Right lobe of liver (tissue), 6 donors: Measurements from ENCODE around the gene PPIE. TPM values are rescaled to one million over a fixed set of nuclear protein-coding genes. Genes with fewer than 3 reads are reported as not detected.
"Not testable (repeated sequence)": the region's sequence is repeated elsewhere in the genome, so short reads cannot be mapped to it uniquely, and the experiment has no call there.

Experiments used
- ATAC-seq, 4 donors: fragments of 200-7000 bp; cut with Tn5 transposase; one replicate each; pipeline ENCODE4 v1.9.1; 2020; ENCODE audit warnings: mild to moderate bottlenecking in 4 of 4, moderate library complexity in 4 of 4
- DNase-seq, 3 donors: peaks; one replicate each; pipeline ENCODE4 v3.0.0-alpha.2; 2020
- H3K27ac ChIP-seq, 3 donors: fragments of 200-600 bp; one replicate each; pipeline ENCODE4 v1.8.0; 2022
- H3K27me3 ChIP-seq, 2 donors: fragments of 200-600 bp; one replicate each; pipeline ENCODE4 v1.8.0; 2022
- H3K36me3 ChIP-seq, 4 donors: fragments of 200-600 bp; sonication (generic) in 1 of 4; one replicate each; pipeline versions ENCODE4 v1.5.1 to v1.8.0; 2017 to 2022; ENCODE audit warnings: control low read depth in 1 of 4
- H3K4me1 ChIP-seq, 4 donors: fragments of 200-600 bp; sonication (generic) in 1 of 4; one replicate each; pipeline versions ENCODE4 v1.5.1 to v1.8.0; 2017 to 2022; ENCODE audit warnings: control low read depth in 1 of 4
- H3K4me3 ChIP-seq, 3 donors: fragments of 200-600 bp; one replicate each; pipeline ENCODE4 v1.8.0; 2022
- H3K9me3 ChIP-seq, 4 donors: fragments of 200-600 bp; sonication (generic) in 1 of 4; one replicate each; pipeline versions ENCODE4 v1.5.1 to v1.8.0; 2017 to 2022; ENCODE audit warnings: control low read depth in 1 of 4
- CTCF ChIP-seq, 4 donors: fragments of 200-600 bp in 3 of 4; fragments of 450-650 bp in 1 of 4; IDR thresholded peaks; one replicate each; pipeline versions ENCODE4 v1.5.1 to v1.8.0; 2016 to 2022; ENCODE audit warnings: antibody characterized with exemption in 4 of 4, mild to moderate bottlenecking in 2 of 4
- POLR2A ChIP-seq: fragments of 450-650 bp; IDR thresholded peaks from one replicate; pipeline ENCODE4 v1.6.1; 2017; ENCODE audit warnings: antibody characterized with exemption, mild to moderate bottlenecking
- WGBS: methylation state at CpG from one replicate; pipeline ENCODE4 v1.1.6; 2018; ENCODE audit warnings: low coverage, low lambda C conversion rate; ENCODE audit not compliant: insufficient coverage; ENCODE audit errors: missing lambda C conversion rate; 5-methylcytosine and 5-hydroxymethylcytosine counted together
- intact Hi-C, 2 donors: fragments of 100-400 bp; cut with DNase I; formaldehyde crosslinking; loops; one replicate each; pipeline versions ENCODE4 v1.11.2 to v1.14.1; 2022
- total RNA-seq, 6 experiments: library from RNA; depleted of rRNA in 2 of 6; stranded (reverse); fragments of >200 nt in 2 of 6; fragmentation: NEBNext Ultra II Directional in 3 of 6; extraction: Animal tissue kit (Norgen Biotek cat#: 25700) in 3 of 6; gene quantifications; one replicate each; pipeline versions ENCODE4 v1.1.0 to v1.2.4, GENCODE V29; 2016 to 2023
- donor health status: DM: no; HTN: yes; CAD: no.
- donor health status: DM: no; HTN: no; CAD: no.
- donor health status: DM: no; HTN: no; CAD: no.
- donor health status: DM: no; HTN: yes; CAD: no.
- donor health status: DM: no; HTN: yes; CAD: no.

PPIE gene
- total RNA-seq, 6 experiments from 2014 or later, result 16.2 to 24.9 (median 20.7) TPM

- 16% methylated on average over 15 of the region's 71 CpGs for WGBS
- H3K27me3 ChIP-seq, H3K27ac ChIP-seq, H3K9me3 ChIP-seq, intact Hi-C loops, H3K4me3 ChIP-seq, H3K36me3 ChIP-seq, H3K4me1 ChIP-seq: not testable (repeated sequence)
- ATAC-seq (peak; percentile 17 to 52 (median 28)), DNase-seq (peak in 1 of 3 donors; percentile 7)
These were observed 31.7 kb downstream of the PPIE start for GRCh38 chr1:39770100-39771021.

GRCh38 chr1:39771022-39771532 is 32.4 kb downstream of the PPIE start, which contains the start of gene OXCT2:
OXCT2 (minus strand) TSS chr1:39771348; CDS start chr1:39771255, 93 bp downstream.
- H3K9me3 ChIP-seq, intact Hi-C loops, H3K27ac ChIP-seq, DNase-seq, H3K36me3 ChIP-seq, H3K4me3 ChIP-seq, H3K4me1 ChIP-seq, H3K27me3 ChIP-seq: not testable (repeated sequence)
- peak; percentile 23 to 45 (median 27) for ATAC-seq
- no CpG with 5 or more reads among the region's 57 CpGs for WGBS

- ATAC-seq, DNase-seq, H3K27me3 ChIP-seq, H3K9me3 ChIP-seq, H3K4me3 ChIP-seq, intact Hi-C loops, H3K4me1 ChIP-seq, H3K36me3 ChIP-seq, H3K27ac ChIP-seq: not testable (repeated sequence)
- WGBS, result no CpG with 5 or more reads among the region's 23 CpGs
These were observed 34.8 kb downstream of the PPIE start for GRCh38 chr1:39773369-39773979.

- intact Hi-C loops, H3K27me3 ChIP-seq, H3K4me1 ChIP-seq, H3K9me3 ChIP-seq, H3K27ac ChIP-seq, ATAC-seq, H3K4me3 ChIP-seq, H3K36me3 ChIP-seq: not testable (repeated sequence)
- no CpG with 5 or more reads among the region's 11 CpGs for WGBS
- DNase-seq, result peak in 1 of 3 donors; percentile 15
These were observed 36.5 kb downstream of the PPIE start for GRCh38 chr1:39775141-39775540.

GRCh38 chr1:39775676-39776399 is 37.2 kb downstream of the PPIE start:
- ATAC-seq, H3K36me3 ChIP-seq, intact Hi-C loops, H3K27me3 ChIP-seq, H3K9me3 ChIP-seq, H3K4me3 ChIP-seq, H3K27ac ChIP-seq, H3K4me1 ChIP-seq: not testable (repeated sequence)
- WGBS, result 60% methylated on average over 3 of the region's 20 CpGs
- DNase-seq, result peak in 1 of 3 donors; percentile 41

GRCh38 chr1:39776400-39776713 is 37.7 kb downstream of the PPIE start:
- no peak for TF ChIP-seq POLR2A
- no peak for TF ChIP-seq CTCF (IDR thresholded peaks at IDR 0.05)
- no peak for ATAC-seq
- H3K9me3 ChIP-seq, result no peaks in the 10 kb centered on the region
- no peaks in the 10 kb centered on the region for H3K4me1 ChIP-seq
- DNase-seq, result no peak
- WGBS, result 60% methylated on average over 12 of the region's 12 CpGs
- H3K36me3 ChIP-seq, result no peaks in the 10 kb centered on the region
- no peaks in the 10 kb centered on the region for H3K27me3 ChIP-seq
- intact Hi-C loops, result no loop called here
- no peak overlapping the region for H3K27ac ChIP-seq
- H3K4me3 ChIP-seq, result no peak overlapping the region
